ENCODE measurements around the gene TOMM34. TPM values are rescaled to one million over a fixed set of nuclear protein-coding genes. Genes with fewer than 3 reads are reported as not detected.

Gene TOMM34
- total and polyA plus RNA-seq, 3 donors from 2014 or later: 212 to 263 (median 246) TPM

DNA sequence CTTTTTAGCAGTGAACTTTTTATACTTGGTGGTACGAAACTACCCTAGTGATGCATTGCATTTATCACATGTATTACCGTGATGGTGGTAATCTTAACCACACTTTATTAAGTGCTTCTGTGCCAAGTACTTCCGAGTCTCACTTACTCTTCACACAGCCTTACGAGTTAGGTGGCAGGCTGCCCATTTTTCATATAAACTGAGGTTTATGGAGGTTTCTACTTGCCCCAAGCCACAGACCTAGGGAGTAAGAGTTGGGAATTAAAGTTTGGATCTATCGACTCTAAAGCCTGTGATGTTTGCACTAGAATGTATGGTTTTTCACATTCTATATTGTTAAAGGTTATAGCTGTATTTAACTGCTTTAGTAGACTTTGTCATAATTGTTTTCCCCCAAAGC, 55.8 kb downstream of the TOMM34 start:
- Histone ChIP-seq H3K4me1 (peaks cover 2% of the 10 kb centered on the region), H3K4me3 (no peak overlapping the region), H3K36me3 (ENCODE audit: low read depth, missing control alignments) (no peaks in the 10 kb centered on the region), H3K9me3 (no peaks in the 10 kb centered on the region), H3K27ac (no peak overlapping the region), H3K27me3 (no peaks in the 10 kb centered on the region)
- intact Hi-C loops (cut with DNase I; ENCODE audit: low total_unique reads): no loop called here
- WGBS, 2 donors: 77 to 90% methylated on average over 5 of the region's 5 CpGs
- no peak for DNase-seq
- TF ChIP-seq, protein P1, sequence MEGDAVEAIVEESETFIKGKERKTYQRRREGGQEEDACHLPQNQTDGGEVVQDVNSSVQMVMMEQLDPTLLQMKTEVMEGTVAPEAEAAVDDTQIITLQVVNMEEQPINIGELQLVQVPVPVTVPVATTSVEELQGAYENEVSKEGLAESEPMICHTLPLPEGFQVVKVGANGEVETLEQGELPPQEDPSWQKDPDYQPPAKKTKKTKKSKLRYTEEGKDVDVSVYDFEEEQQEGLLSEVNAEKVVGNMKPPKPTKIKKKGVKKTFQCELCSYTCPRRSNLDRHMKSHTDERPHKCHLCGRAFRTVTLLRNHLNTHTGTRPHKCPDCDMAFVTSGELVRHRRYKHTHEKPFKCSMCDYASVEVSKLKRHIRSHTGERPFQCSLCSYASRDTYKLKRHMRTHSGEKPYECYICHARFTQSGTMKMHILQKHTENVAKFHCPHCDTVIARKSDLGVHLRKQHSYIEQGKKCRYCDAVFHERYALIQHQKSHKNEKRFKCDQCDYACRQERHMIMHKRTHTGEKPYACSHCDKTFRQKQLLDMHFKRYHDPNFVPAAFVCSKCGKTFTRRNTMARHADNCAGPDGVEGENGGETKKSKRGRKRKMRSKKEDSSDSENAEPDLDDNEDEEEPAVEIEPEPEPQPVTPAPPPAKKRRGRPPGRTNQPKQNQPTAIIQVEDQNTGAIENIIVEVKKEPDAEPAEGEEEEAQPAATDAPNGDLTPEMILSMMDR (IDR thresholded peaks at IDR 0.05): no peak
- TF ChIP-seq POLR2A (IDR thresholded peaks at IDR 0.05): no peak

DNA sequence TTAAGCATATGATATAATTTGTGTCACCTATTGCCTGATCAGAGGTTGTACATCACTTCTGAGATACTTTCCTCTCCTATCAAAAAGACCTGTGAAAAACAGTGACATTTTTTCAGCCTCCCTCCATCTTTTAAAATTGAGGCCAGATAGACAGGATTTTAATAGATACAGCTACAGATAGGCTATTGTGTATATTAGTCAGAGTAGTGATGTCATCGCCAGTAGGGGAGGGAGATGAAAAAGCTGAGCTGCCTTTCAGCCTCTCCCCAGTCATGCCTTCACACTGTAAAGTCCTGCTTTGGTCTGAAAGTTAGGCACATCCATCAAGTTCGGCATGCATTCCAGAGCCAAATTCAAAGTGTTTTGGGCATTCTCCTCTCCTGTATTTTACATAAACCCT, 58.2 kb downstream of the TOMM34 start:
- intact Hi-C loops (cut with DNase I; ENCODE audit: low total_unique reads): no loop called here
- no peaks in the 10 kb centered on the region for H3K36me3 ChIP-seq (ENCODE audit: low read depth, missing control alignments)
- DNase-seq: no peak
- H3K27ac ChIP-seq: no peak overlapping the region
- no peak overlapping the region for H3K4me3 ChIP-seq
- H3K4me1 ChIP-seq: no peaks in the 10 kb centered on the region
- no peaks in the 10 kb centered on the region for H3K27me3 ChIP-seq
- no peak for TF ChIP-seq POLR2A (IDR thresholded peaks at IDR 0.05)
- TF ChIP-seq, protein P1 (IDR thresholded peaks at IDR 0.05): no peak
- WGBS, 2 donors: 81 to 88% methylated on average over 2 of the region's 2 CpGs
- H3K9me3 ChIP-seq: no peaks in the 10 kb centered on the region

DNA sequence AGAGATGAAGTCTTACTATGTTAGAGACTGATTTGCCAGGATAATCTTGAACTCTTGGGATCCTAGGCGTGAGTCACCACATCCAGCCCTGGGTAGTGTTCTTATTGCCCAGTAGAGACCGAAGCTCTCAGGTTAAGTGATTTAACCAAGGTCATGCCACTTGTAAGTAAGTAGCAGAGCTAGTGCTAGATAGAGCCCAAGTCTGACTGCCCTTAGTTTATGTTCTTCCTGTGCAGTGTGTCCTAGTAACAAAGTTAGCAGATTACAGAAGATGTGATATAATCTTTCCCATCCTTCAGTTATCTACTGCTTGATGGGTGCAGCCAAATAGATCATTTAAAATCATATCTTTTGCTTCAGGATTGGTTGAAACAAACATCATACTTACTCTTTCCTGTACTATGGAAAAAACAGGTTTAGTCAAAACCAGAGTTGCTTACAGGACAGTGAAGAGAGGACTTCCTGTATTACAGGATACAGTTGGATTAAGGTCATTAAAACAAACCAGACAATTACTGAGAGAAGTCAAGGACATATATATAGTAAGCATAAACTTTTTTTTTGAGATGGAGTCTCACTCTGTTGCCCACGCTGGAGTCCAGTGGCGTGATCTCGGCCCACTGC, 59.9 kb downstream of the TOMM34 start:
- H3K4me1 ChIP-seq: no peaks in the 10 kb centered on the region

DNA sequence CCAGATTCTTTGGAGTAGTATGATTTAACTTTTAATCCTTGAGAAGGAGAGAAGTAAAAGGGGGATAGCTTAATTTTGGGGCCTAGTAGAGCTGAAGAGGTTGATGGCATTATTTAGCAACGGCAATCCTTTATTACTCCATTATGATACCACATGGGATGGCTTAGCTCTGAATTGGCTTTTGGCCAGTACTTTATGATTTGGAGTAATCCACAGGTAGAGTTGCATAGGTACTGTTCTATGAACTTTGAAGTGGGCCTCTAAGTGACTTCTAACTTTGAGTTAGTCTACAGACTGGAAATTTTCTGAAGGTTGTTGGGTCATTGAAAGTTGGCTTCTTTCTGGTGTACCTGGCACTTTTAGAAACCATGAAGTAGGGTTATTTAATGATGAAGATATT, 63.1 kb downstream of the TOMM34 start:
- Histone ChIP-seq H3K4me1 (no peaks in the 10 kb centered on the region), H3K36me3 (ENCODE audit: low read depth, missing control alignments) (no peaks in the 10 kb centered on the region), H3K27me3 (no peaks in the 10 kb centered on the region), H3K9me3 (no peaks in the 10 kb centered on the region), H3K4me3 (no peak overlapping the region), H3K27ac (no peak overlapping the region)
- intact Hi-C loops (cut with DNase I; ENCODE audit: low total_unique reads): no loop called here
- no peak for TF ChIP-seq POLR2A (IDR thresholded peaks at IDR 0.05)
- TF ChIP-seq, protein P1 (IDR thresholded peaks at IDR 0.05): no peak
- WGBS, 2 donors: 62 to 79% methylated on average over 1 of the region's 1 CpG
- no peak for DNase-seq

More for the DNA sequence above, 59.9 kb downstream of the TOMM34 start:
- 80 to 83% methylated on average over 5 of the region's 5 CpGs for WGBS, 2 donors
- Histone ChIP-seq H3K9me3 (no peaks in the 10 kb centered on the region), H3K36me3 (ENCODE audit: low read depth, missing control alignments) (no peaks in the 10 kb centered on the region), H3K4me3 (no peak overlapping the region), H3K27ac (no peak overlapping the region), H3K27me3 (no peaks in the 10 kb centered on the region)
- intact Hi-C loops (cut with DNase I; ENCODE audit: low total_unique reads): no loop called here
- DNase-seq: no peak
- TF ChIP-seq, protein P1 (IDR thresholded peaks at IDR 0.05): no peak
- no peak for TF ChIP-seq POLR2A (IDR thresholded peaks at IDR 0.05)

DNA sequence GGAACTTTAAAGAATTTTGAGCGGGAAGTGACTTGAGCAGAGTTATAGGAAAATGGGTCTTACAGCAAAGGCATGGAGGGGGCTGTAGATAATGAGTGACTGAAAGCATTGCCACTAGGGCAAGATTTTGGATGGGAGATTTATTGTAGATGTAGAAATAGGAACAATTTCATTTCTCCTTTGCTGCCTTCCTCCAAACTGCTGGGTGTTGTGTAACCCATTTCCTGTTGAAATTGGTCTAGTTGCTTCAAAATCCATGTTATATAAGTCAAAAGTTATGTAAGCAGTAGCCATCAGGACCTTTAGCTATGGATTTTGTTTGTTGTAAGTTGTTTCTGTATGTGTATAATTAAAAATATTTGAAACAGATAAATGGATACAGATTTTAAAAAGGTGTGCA, 63.6 kb downstream of the TOMM34 start:
- 59 to 86% methylated on average over 1 of the region's 1 CpG for WGBS, 2 donors
- TF ChIP-seq, protein P1 (IDR thresholded peaks at IDR 0.05): no peak
- TF ChIP-seq POLR2A (IDR thresholded peaks at IDR 0.05): no peak
- Histone ChIP-seq H3K9me3 (no peaks in the 10 kb centered on the region), H3K27ac (no peak overlapping the region), H3K27me3 (no peaks in the 10 kb centered on the region), H3K4me3 (no peak overlapping the region), H3K36me3 (ENCODE audit: low read depth, missing control alignments) (no peaks in the 10 kb centered on the region), H3K4me1 (no peaks in the 10 kb centered on the region)
- no peak for DNase-seq
- intact Hi-C loops (cut with DNase I; ENCODE audit: low total_unique reads): no loop called here
